ENCODE data around the gene SPTBN4. TPM values are rescaled to one million over a fixed set of nuclear protein-coding genes. Genes with fewer than 3 reads are reported as not detected.

SPTBN4 gene
- total and polyA plus RNA-seq, 2 of the 4 experiments (the other 2 are of a cell fraction), result 0.72 to 0.91 TPM

DNA sequence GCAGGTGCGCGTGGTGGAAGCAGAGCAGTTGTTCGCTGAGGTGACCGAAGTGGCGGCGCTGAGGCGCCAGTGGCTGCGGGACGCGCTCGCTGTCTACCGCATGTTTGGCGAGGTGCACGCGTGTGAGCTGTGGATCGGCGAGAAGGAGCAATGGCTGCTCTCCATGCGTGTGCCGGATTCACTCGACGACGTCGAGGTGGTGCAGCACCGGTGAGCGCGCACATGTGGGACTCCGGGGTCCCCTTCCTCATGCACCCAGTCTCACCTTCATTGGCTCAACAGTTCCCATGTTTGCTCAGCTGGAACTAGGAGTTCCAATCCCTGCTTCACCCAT, 46.5 kb downstream of the SPTBN4 start:
- whole genome bisulfite sequencing, 2 experiments (ENCODE audit: extremely low coverage in 2 of 2, insufficient read length in 1 of 2), result 71% methylated on average over 19 of the region's 27 CpGs; no CpG with 5 or more reads in 1 of the 2 experiments
- Histone ChIP-seq H4K91ac (ENCODE audit: insufficient read depth, low read depth, low read length) (no peak overlapping the region), H3K18ac (ENCODE audit: low read depth, low read length) (no peak overlapping the region), H3K4me2 (ENCODE audit: low read depth, low read length) (no peak overlapping the region), H2AFZ (replicated peaks; ENCODE audit: low read length, poor library complexity) (no peak overlapping the region), H2AK9ac (replicated peaks; ENCODE audit: low read depth, low read length, poor library complexity) (no peak overlapping the region), H3K4me1 (ENCODE audit: control insufficient read depth, insufficient read depth, low read length) (no peaks in the 10 kb centered on the region), H3K9me1 (ENCODE audit: insufficient read depth, low read length) (no peaks in the 10 kb centered on the region; the same call in 1 of the 2 replicates), H2BK120ac (ENCODE audit: low read depth, low read length) (no peak overlapping the region), H2BK20ac (ENCODE audit: low read depth, low read length) (no peak overlapping the region), H2AK5ac (ENCODE audit: low read depth, low read length) (no peak overlapping the region), H2BK15ac (ENCODE audit: low read depth, low read length) (no peak overlapping the region), H3K23ac (ENCODE audit: low read depth, low read length) (no peak overlapping the region), H3K4ac (ENCODE audit: low read depth, low read length) (no peak overlapping the region), H4K5ac (ENCODE audit: low read depth, low read length) (no peak overlapping the region), H3K9ac (ENCODE audit: low read depth, low read length) (no peak overlapping the region), H4K20me1 (ENCODE audit: insufficient read depth, low read length) (no peaks in the 10 kb centered on the region), H3K14ac (replicated peaks; ENCODE audit: low read depth, low read length) (no peak overlapping the region), H3K79me1 (ENCODE audit: low read depth in 1 of 2, low read length in 2 of 2) (no peaks in the 10 kb centered on the region), H3K27ac (ENCODE audit: insufficient read depth, low read length) (no peak overlapping the region), H3K4me3 (ENCODE audit: insufficient read depth, low read depth, low read length) (no peak overlapping the region), H4K8ac (ENCODE audit: low read depth in 2 of 2, low read length in 2 of 2) (no peak overlapping the region), H3K56ac (ENCODE audit: extremely low read depth, insufficient read depth, low read length) (no peak overlapping the region), H3K27me3 (ENCODE audit: control insufficient read depth, insufficient read depth, low read length) (peaks cover 47% of the 10 kb centered on the region), H3K9me3 (ENCODE audit: control insufficient read depth, insufficient read depth, low read length) (no peaks in the 10 kb centered on the region), H3K36me3 (ENCODE audit: control insufficient read depth, insufficient read depth, low read length) (no peaks in the 10 kb centered on the region), H2BK5ac (ENCODE audit: low read depth, low read length, poor library complexity, severe bottlenecking) (no peak overlapping the region)
- no TSS peak for BruUV-seq (replicated peaks)
- in situ Hi-C loops (cut with MboI; ENCODE audit: low sequenced_read_pairs), result loop anchor here (25.0 kb wide), 2 partner anchors 201 to 376 kb away; no protein-coding TSS in a partner anchor
- dilution Hi-C loops (cut with HindIII; ENCODE audit: low sequenced_read_pairs, unreplicated experiment), result no loop called here
- ChIA-PET CTCF (interaction anchor here (1.0 kb wide), 1 partner anchor 37 kb away, joined by 8 read pairs; no protein-coding TSS in a partner anchor), POLR2A (ENCODE audit: unreplicated experiment) (no interaction called here)
- TF ChIP-seq MXI1 (IDR thresholded peaks at IDR 0.05; ENCODE audit: borderline replicate concordance, low read depth, low read length) (no peak), POLR2A (IDR thresholded peaks at IDR 0.05; ENCODE audit: low read depth, low read length) (no peak)
- no peak for ATAC-seq (ENCODE audit: low read depth)
- intact Hi-C loops (cut with micrococcal nuclease), result no loop called here
- DNase-seq, result no peak
